Osteoblast (primary cell): ENCODE data around the gene ATXN7L2. TPM values are rescaled to one million over a fixed set of nuclear protein-coding genes. Genes with fewer than 3 reads are reported as not detected.
A peak's percentile ranks its signal among the peaks of the same experiment; 100 is the strongest.

Experiments
- DNase-seq: peaks from one replicate; pipeline ENCODE4 v3.0.0; 2011; ENCODE audit warnings: low spot score, mixed read lengths; ENCODE audit not compliant: insufficient read length; ENCODE audit errors: missing footprints
- H2AFZ ChIP-seq: 2 replicates; pipeline ENCODE4 v1.6.0; 2011; ENCODE audit warnings: mild to moderate bottlenecking, low read length
- H3K27ac ChIP-seq: 2 replicates; pipeline ENCODE4 v1.5.1; 2011; ENCODE audit warnings: mild to moderate bottlenecking, low read depth, low read length, moderate library complexity
- H3K27me3 ChIP-seq: 2 replicates; pipeline ENCODE4 v1.6.0; 2012; ENCODE audit warnings: mild to moderate bottlenecking, control low read depth, inconsistent platforms, low read length, moderate library complexity; ENCODE audit not compliant: insufficient read depth
- H3K36me3 ChIP-seq: 2 replicates; pipeline ENCODE4 v1.5.1; 2011; ENCODE audit warnings: mild to moderate bottlenecking, low read length, control low read depth, moderate library complexity; ENCODE audit not compliant: insufficient read depth
- H3K4me1 ChIP-seq: 2 replicates; pipeline ENCODE4 v1.5.1; 2011; ENCODE audit warnings: mild to moderate bottlenecking, low read length, control low read depth, moderate library complexity; ENCODE audit not compliant: insufficient read depth
- H3K4me2 ChIP-seq: 2 replicates; pipeline ENCODE4 v1.6.0; 2011; ENCODE audit warnings: mild to moderate bottlenecking, low read length; ENCODE audit not compliant: insufficient read depth
- H3K4me3 ChIP-seq: fragments of 200-600 bp; sonication (generic); 3 replicates; pipeline ENCODE4 v1.5.1; 2012; ENCODE audit warnings: mild to moderate bottlenecking, low read length, inconsistent platforms; ENCODE audit not compliant: insufficient read depth
- H3K79me2 ChIP-seq: 2 replicates; pipeline ENCODE4 v1.6.0; 2012; ENCODE audit warnings: mild to moderate bottlenecking, low read length, control low read depth, inconsistent platforms; ENCODE audit not compliant: insufficient read depth
- H3K9me3 ChIP-seq: 2 replicates; pipeline ENCODE4 v1.5.1; 2011; ENCODE audit warnings: low read depth, low read length, control low read depth
- H4K20me1 ChIP-seq: 2 replicates; pipeline ENCODE4 v1.6.0; 2012; ENCODE audit warnings: mild to moderate bottlenecking, low read length, control low read depth; ENCODE audit not compliant: insufficient read depth
- total RNA-seq: library from RNA; depleted of rRNA; stranded (reverse); fragments of >200 nt; gene quantifications from 2 replicates; pipeline ENCODE4 v1.2.3, GENCODE V29; 2012
- TF ChIP-seq, protein P1 (sequence below): IDR thresholded peaks from 2 replicates; pipeline ENCODE4 v1.5.1; 2011; ENCODE audit warnings: mild to moderate bottlenecking, low read depth, low read length, moderate library complexity; ENCODE audit errors: extremely low read depth

Gene ATXN7L2
- total RNA-seq, 1 donor = 1.8 TPM

- Histone ChIP-seq H4K20me1 (no peaks in the 10 kb centered on the region), H3K79me2 (no peaks in the 10 kb centered on the region), H3K27ac (no peak overlapping the region), H3K9me3 (no peaks in the 10 kb centered on the region), H3K27me3 (no peaks in the 10 kb centered on the region), H3K36me3 (no peaks in the 10 kb centered on the region), H3K4me1 (peaks cover 10% of the 10 kb centered on the region), H2AFZ (no peak overlapping the region), H3K4me2 (no peak overlapping the region), H3K4me3 (no peak overlapping the region)
- TF ChIP-seq, protein P1, sequence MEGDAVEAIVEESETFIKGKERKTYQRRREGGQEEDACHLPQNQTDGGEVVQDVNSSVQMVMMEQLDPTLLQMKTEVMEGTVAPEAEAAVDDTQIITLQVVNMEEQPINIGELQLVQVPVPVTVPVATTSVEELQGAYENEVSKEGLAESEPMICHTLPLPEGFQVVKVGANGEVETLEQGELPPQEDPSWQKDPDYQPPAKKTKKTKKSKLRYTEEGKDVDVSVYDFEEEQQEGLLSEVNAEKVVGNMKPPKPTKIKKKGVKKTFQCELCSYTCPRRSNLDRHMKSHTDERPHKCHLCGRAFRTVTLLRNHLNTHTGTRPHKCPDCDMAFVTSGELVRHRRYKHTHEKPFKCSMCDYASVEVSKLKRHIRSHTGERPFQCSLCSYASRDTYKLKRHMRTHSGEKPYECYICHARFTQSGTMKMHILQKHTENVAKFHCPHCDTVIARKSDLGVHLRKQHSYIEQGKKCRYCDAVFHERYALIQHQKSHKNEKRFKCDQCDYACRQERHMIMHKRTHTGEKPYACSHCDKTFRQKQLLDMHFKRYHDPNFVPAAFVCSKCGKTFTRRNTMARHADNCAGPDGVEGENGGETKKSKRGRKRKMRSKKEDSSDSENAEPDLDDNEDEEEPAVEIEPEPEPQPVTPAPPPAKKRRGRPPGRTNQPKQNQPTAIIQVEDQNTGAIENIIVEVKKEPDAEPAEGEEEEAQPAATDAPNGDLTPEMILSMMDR = no peak
- DNase-seq = no peak
Measured at GRCh38 chr1:109534307-109534858, 50.7 kb downstream of the ATXN7L2 start.

DNA sequence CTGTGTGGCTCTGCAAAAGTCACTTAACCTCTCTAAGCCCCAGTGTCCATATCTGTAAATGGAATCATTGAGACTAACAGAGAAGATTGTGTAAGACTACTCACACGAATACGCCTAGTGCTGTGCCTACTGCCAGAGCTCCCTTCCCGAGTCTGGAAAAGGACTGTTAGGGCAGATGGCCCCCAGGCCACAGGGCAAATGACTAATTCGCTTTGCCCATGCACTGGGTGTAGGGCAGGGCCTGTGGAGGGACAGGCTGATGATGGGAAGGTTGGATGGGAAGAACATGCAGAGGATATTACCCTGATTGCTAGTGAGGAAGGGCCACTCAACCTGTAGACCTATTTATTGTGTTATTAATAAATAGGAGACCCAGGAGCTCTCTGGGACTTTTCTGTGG is 51.8 kb downstream of the ATXN7L2 start:
- H3K4me1 ChIP-seq = peaks cover 10% of the 10 kb centered on the region
- no peak overlapping the region for H3K4me3 ChIP-seq
- TF ChIP-seq, protein P1 = no peak
- H2AFZ ChIP-seq = no peak overlapping the region
- no peak overlapping the region for H3K27ac ChIP-seq
- no peak for DNase-seq
- no peaks in the 10 kb centered on the region for H3K27me3 ChIP-seq
- H3K36me3 ChIP-seq = no peaks in the 10 kb centered on the region
- H3K79me2 ChIP-seq = no peaks in the 10 kb centered on the region
- H4K20me1 ChIP-seq = no peaks in the 10 kb centered on the region
- H3K4me2 ChIP-seq = no peak overlapping the region
- H3K9me3 ChIP-seq = no peaks in the 10 kb centered on the region

DNA sequence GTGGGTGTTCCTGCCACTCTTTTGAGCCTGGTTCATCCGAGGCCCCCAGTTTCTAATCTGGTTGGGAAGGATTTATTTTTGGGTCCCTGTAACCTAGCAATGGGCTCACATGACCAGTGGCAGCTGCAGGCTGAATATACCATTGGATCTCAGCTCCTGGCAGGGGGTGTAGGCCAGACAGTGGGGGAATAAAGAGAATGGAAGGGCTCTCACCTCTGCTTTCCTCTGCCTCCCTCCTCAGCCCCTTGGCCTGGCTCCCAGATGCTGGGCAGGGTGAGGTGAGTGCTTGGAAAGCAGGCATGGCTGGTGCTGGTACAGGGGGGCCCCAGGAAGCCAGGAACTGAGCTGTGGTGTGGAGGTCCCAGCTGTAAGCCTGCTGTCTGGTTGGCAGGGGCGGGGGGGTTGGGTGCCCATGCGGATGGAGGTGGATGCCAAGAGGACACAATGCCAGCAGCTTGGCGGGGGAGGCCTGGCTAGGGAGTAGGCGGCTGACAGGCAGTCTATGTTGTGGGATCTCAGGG is 52.3 kb downstream of the ATXN7L2 start:
- peaks cover 10% of the 10 kb centered on the region for H3K4me1 ChIP-seq
- H2AFZ ChIP-seq = no peak overlapping the region
- H3K36me3 ChIP-seq = no peaks in the 10 kb centered on the region
- TF ChIP-seq, protein P1 = no peak
- H3K79me2 ChIP-seq = no peaks in the 10 kb centered on the region
- no peak overlapping the region for H3K4me2 ChIP-seq
- H3K27ac ChIP-seq = no peak overlapping the region
- peak; percentile 63 for DNase-seq
- no peaks in the 10 kb centered on the region for H3K9me3 ChIP-seq
- H4K20me1 ChIP-seq = no peaks in the 10 kb centered on the region
- H3K4me3 ChIP-seq = no peak overlapping the region
- H3K27me3 ChIP-seq = no peaks in the 10 kb centered on the region

DNA sequence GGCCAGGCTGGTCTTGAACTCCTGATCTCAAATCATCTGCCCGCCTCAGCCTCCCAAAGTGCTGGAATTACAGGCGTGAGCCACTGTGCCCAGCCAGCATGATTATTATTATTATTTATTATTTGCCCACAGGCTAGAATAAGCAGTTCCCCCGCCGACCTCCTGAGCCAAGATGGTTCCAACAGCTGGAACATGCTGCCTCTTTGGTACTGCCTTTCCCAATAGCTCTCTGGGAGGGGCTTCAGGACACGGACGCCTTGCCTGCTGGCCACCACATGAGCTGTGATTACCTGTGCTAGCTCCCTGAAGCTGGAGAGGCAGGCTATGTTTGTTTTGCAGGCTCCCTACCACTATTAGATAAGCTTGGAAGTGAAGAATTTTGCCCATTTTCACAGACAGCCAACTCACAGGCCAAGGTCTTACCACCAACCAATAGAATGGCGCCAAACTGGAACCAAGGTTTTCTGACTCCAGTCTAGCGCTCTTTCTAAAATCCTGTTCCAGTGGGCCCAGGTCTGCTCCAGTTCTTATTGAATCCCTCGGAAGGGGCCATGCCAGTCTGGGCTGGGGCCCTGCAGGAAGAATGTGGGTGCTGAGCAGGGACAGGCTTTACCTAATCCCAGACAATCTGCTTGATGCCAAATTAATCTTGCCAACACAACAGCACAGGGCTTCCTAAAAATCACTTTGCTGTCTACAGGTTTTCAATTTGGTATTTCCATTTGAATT is 53.9 kb downstream of the ATXN7L2 start:
- Histone ChIP-seq H4K20me1 (no peaks in the 10 kb centered on the region), H3K36me3 (no peaks in the 10 kb centered on the region), H3K27me3 (no peaks in the 10 kb centered on the region), H3K4me3 (no peak overlapping the region), H3K9me3 (no peaks in the 10 kb centered on the region), H2AFZ (no peak overlapping the region), H3K4me1 (peaks cover 10% of the 10 kb centered on the region), H3K79me2 (no peaks in the 10 kb centered on the region), H3K4me2 (no peak overlapping the region), H3K27ac (no peak overlapping the region)
- TF ChIP-seq, protein P1 = no peak
- DNase-seq = peak; percentile 32
